K562 (cell line): ENCODE results near the gene ABL1.

ENCODE experiments used
- CREB1 ChIP-seq, 2 experiments: sonication (generic) in 1 of 2; formaldehyde crosslinking in 1 of 2; IDR thresholded peaks; 2 replicates each; pipeline versions ENCODE4 v1.6.1 to v1.8.0; 2012 to 2022; ENCODE audit warnings: inconsistent platforms in 1 of 2, mild to moderate bottlenecking in 1 of 2, missing genetic modification reagents in 1 of 2, moderate library complexity in 1 of 2
- FOXK2 ChIP-seq, 2 experiments: fragments of 450-650 bp; IDR thresholded peaks in 1 of 2; conservative IDR thresholded peaks in 1 of 2; 2 replicates each; pipeline ENCODE4 v1.6.1; 2016; ENCODE audit warnings: low read depth in 2 of 2, mild to moderate bottlenecking in 1 of 2
- GABPB1 ChIP-seq: sonication (generic); formaldehyde crosslinking; IDR thresholded peaks from 2 replicates; pipeline ENCODE4 v1.8.0; 2022; ENCODE audit warnings: mild to moderate bottlenecking, missing genetic modification reagents
- JUND ChIP-seq, 2 experiments: IDR thresholded peaks; 2 replicates in 1 of 2; 3 replicates in 1 of 2; pipeline ENCODE4 v1.6.1; 2011; ENCODE audit warnings: borderline replicate concordance in 2 of 2, low read depth in 2 of 2, low read length in 2 of 2, improper control_type of control experiment in 1 of 2, missing biosample characterization in 1 of 2, missing genetic modification characterization in 1 of 2, missing genetic modification reagents in 1 of 2
- SP1 ChIP-seq: sonication (generic); formaldehyde crosslinking; IDR thresholded peaks from 2 replicates; pipeline ENCODE4 v1.8.1; 2022; ENCODE audit warnings: mild to moderate bottlenecking, missing genetic modification reagents
- TOE1 ChIP-seq, 2 experiments: fragments of 450-650 bp in 1 of 2; sonication (generic) in 1 of 2; formaldehyde crosslinking in 1 of 2; IDR thresholded peaks; 2 replicates each; pipeline versions ENCODE4 v1.7.1 to v1.8.0; 2016 to 2022; ENCODE audit warnings: borderline replicate concordance in 2 of 2, mild to moderate bottlenecking in 2 of 2, antibody characterized with exemption in 1 of 2, inconsistent platforms in 1 of 2, low read depth in 1 of 2, missing genetic modification reagents in 1 of 2, moderate library complexity in 1 of 2
- ZNF146 ChIP-seq: IDR thresholded peaks from one replicate; pipeline ENCODE4 v1.6.1; 2018; ENCODE audit warnings: missing compliant biosample characterization; ENCODE audit not compliant: unreplicated experiment
- ZNF175 ChIP-seq: fragments of 200-800 bp; sonication (Bioruptor generic); IDR thresholded peaks from 2 replicates; pipeline ENCODE4 v1.6.1; 2016; ENCODE audit warnings: low read depth, mild to moderate bottlenecking, missing genetic modification characterization, missing compliant biosample characterization
- TF ChIP-seq, protein P1 (sequence below), 3 experiments: IDR thresholded peaks in 2 of 3; conservative IDR thresholded peaks in 1 of 3; 2 replicates each; pipeline ENCODE4 v1.5.1; 2011 to 2012; ENCODE audit warnings: low read length in 3 of 3, mild to moderate bottlenecking in 3 of 3, control low read depth in 2 of 3, improper control_type of control experiment in 1 of 3, inconsistent platforms in 1 of 3, low read depth in 1 of 3, mixed read lengths in 1 of 3, moderate library complexity in 1 of 3; ENCODE audit not compliant: insufficient read depth in 2 of 3
- TF ChIP-seq, protein P2 (sequence below): fragments of 450-650 bp; formaldehyde crosslinking; IDR thresholded peaks from 2 replicates; pipeline ENCODE4 v1.4.0; 2022; ENCODE audit warnings: mild to moderate bottlenecking, moderate library complexity
- TF ChIP-seq, protein P3 (sequence below): sonication (generic); formaldehyde crosslinking; IDR thresholded peaks from 2 replicates; pipeline ENCODE4 v1.9.0; 2022; ENCODE audit warnings: mild to moderate bottlenecking, missing genetic modification reagents
- TF ChIP-seq, protein P4 (sequence below): sonication (generic); formaldehyde crosslinking; IDR thresholded peaks from 2 replicates; pipeline ENCODE4 v1.8.0; 2022; ENCODE audit warnings: mild to moderate bottlenecking, missing genetic modification reagents, borderline replicate concordance
- TF ChIP-seq, protein P5 (sequence below): sonication (generic); formaldehyde crosslinking; IDR thresholded peaks from 2 replicates; pipeline ENCODE4 v1.8.1; 2023; ENCODE audit warnings: missing genetic modification reagents, mild to moderate bottlenecking, borderline replicate concordance

DNA sequence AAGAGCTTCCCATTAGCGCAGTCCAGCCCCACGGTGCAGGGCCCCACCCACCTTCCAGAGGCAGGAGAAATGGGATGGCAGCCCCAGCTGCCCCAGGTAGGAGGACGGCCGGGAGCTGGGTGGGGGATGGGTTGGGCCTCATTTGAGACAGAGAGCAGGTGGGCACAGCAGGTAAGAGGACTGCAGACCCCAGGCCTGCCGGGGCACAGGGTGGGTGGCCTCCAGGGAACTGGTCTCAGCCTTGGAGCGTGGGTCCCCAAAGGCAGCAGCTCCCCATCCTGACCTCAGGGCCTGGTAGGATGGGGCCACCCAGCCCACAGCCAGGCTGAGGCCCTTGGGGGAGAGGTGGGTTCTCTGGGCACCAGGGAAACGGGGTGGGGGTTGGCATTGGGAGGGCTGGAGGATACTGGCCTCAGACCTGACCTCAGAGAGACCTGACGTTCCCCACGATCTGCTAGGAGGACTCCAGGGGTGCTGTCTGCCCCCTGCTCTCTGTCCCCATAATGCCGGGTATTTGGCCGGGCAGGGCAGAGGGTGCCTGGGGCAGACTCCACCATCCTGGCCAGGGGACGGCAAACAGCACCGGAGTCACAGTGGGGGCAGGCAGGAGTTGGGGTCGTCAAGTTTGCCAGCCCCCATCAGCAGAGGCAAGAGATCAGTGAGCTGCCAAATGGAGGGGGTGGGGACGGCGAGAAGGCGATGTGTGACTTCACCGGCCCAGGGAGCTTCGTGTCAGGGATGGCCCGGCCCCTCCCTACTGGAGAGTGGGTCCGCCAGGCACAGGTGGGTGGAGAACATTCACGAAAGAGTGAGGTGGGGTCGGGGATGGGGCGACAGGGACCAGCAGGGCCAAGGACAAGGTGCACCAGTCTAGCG lies 68.4 kb downstream of the ABL1 start:
- TF ChIP-seq, protein P1, sequence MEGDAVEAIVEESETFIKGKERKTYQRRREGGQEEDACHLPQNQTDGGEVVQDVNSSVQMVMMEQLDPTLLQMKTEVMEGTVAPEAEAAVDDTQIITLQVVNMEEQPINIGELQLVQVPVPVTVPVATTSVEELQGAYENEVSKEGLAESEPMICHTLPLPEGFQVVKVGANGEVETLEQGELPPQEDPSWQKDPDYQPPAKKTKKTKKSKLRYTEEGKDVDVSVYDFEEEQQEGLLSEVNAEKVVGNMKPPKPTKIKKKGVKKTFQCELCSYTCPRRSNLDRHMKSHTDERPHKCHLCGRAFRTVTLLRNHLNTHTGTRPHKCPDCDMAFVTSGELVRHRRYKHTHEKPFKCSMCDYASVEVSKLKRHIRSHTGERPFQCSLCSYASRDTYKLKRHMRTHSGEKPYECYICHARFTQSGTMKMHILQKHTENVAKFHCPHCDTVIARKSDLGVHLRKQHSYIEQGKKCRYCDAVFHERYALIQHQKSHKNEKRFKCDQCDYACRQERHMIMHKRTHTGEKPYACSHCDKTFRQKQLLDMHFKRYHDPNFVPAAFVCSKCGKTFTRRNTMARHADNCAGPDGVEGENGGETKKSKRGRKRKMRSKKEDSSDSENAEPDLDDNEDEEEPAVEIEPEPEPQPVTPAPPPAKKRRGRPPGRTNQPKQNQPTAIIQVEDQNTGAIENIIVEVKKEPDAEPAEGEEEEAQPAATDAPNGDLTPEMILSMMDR (IDR thresholded peaks at IDR 0.05 in 2 of 3, conservative IDR thresholded peaks at IDR 0.05 in 1 of 3; ENCODE audit: insufficient read depth in 2 of 3, low read depth in 1 of 3, low read length in 3 of 3), result no peak
- TF ChIP-seq ZNF175 (CRISPR knock-in tag) (no peak), FOXK2 (conservative IDR thresholded peaks at IDR 0.05 in 1 of 2, IDR thresholded peaks at IDR 0.05 in 1 of 2; ENCODE audit: low read depth in 2 of 2) (no peak), JUND (IDR thresholded peaks at IDR 0.05; ENCODE audit: borderline replicate concordance, low read depth, low read length) (no peak), JUND (tag; IDR thresholded peaks at IDR 0.05; ENCODE audit: borderline replicate concordance, low read depth, low read length) (no peak), SP1 (CRISPR knock-in tag) (no peak), CREB1 (IDR thresholded peaks at IDR 0.05) (no peak), CREB1 (CRISPR knock-in tag; IDR thresholded peaks at IDR 0.05) (no peak), TOE1 (IDR thresholded peaks at IDR 0.05; ENCODE audit: borderline replicate concordance) (no peak), TOE1 (CRISPR knock-in tag; IDR thresholded peaks at IDR 0.05; ENCODE audit: borderline replicate concordance, low read depth) (no peak), GABPB1 (CRISPR knock-in tag) (no peak), ZNF146 (CRISPR knock-in tag) (no peak)
- TF ChIP-seq, protein P2, sequence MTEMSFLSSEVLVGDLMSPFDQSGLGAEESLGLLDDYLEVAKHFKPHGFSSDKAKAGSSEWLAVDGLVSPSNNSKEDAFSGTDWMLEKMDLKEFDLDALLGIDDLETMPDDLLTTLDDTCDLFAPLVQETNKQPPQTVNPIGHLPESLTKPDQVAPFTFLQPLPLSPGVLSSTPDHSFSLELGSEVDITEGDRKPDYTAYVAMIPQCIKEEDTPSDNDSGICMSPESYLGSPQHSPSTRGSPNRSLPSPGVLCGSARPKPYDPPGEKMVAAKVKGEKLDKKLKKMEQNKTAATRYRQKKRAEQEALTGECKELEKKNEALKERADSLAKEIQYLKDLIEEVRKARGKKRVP (CRISPR knock-in tag), result no peak
- TF ChIP-seq, protein P3, sequence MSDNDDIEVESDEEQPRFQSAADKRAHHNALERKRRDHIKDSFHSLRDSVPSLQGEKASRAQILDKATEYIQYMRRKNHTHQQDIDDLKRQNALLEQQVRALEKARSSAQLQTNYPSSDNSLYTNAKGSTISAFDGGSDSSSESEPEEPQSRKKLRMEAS (CRISPR knock-in tag), result no peak
- TF ChIP-seq, protein P4, sequence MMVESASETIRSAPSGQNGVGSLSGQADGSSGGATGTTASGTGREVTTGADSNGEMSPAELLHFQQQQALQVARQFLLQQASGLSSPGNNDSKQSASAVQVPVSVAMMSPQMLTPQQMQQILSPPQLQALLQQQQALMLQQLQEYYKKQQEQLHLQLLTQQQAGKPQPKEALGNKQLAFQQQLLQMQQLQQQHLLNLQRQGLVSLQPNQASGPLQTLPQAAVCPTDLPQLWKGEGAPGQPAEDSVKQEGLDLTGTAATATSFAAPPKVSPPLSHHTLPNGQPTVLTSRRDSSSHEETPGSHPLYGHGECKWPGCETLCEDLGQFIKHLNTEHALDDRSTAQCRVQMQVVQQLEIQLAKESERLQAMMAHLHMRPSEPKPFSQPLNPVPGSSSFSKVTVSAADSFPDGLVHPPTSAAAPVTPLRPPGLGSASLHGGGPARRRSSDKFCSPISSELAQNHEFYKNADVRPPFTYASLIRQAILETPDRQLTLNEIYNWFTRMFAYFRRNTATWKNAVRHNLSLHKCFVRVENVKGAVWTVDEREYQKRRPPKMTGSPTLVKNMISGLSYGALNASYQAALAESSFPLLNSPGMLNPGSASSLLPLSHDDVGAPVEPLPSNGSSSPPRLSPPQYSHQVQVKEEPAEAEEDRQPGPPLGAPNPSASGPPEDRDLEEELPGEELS (CRISPR knock-in tag), result no peak
- TF ChIP-seq, protein P5, sequence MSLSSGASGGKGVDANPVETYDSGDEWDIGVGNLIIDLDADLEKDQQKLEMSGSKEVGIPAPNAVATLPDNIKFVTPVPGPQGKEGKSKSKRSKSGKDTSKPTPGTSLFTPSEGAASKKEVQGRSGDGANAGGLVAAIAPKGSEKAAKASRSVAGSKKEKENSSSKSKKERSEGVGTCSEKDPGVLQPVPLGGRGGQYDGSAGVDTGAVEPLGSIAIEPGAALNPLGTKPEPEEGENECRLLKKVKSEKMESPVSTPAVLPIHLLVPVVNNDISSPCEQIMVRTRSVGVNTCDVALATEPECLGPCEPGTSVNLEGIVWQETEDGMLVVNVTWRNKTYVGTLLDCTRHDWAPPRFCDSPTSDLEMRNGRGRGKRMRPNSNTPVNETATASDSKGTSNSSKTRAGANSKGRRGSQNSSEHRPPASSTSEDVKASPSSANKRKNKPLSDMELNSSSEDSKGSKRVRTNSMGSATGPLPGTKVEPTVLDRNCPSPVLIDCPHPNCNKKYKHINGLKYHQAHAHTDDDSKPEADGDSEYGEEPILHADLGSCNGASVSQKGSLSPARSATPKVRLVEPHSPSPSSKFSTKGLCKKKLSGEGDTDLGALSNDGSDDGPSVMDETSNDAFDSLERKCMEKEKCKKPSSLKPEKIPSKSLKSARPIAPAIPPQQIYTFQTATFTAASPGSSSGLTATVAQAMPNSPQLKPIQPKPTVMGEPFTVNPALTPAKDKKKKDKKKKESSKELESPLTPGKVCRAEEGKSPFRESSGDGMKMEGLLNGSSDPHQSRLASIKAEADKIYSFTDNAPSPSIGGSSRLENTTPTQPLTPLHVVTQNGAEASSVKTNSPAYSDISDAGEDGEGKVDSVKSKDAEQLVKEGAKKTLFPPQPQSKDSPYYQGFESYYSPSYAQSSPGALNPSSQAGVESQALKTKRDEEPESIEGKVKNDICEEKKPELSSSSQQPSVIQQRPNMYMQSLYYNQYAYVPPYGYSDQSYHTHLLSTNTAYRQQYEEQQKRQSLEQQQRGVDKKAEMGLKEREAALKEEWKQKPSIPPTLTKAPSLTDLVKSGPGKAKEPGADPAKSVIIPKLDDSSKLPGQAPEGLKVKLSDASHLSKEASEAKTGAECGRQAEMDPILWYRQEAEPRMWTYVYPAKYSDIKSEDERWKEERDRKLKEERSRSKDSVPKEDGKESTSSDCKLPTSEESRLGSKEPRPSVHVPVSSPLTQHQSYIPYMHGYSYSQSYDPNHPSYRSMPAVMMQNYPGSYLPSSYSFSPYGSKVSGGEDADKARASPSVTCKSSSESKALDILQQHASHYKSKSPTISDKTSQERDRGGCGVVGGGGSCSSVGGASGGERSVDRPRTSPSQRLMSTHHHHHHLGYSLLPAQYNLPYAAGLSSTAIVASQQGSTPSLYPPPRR (CRISPR knock-in tag), result no peak
